Lung (tissue), 12 donors: ENCODE measurements around the gene IRF8. TPM values are rescaled to one million over a fixed set of nuclear protein-coding genes. Genes with fewer than 3 reads are reported as not detected.

Experiments
- ATAC-seq: fragments of 200-7000 bp; cut with Tn5 transposase; one replicate; pipeline ENCODE4 v1.9.1; 2020; ENCODE audit warnings: moderate number of reproducible peaks; ENCODE audit not compliant: insufficient read depth, low FRiP score
- DNase-seq, 3 donors: peaks; one replicate each; pipeline ENCODE4 v3.0.0-alpha.2; 2013 to 2017
- H3K27ac ChIP-seq, 2 donors: one replicate each; pipeline ENCODE4 v1.5.1; 2013; ENCODE audit warnings: mild to moderate bottlenecking in 2 of 2, moderate library complexity in 2 of 2, control low read depth in 1 of 2, inconsistent platforms in 1 of 2, low read depth in 1 of 2, low read length in 1 of 2
- H3K27me3 ChIP-seq, 3 donors: one replicate each; pipeline ENCODE4 v1.5.1; 2013; ENCODE audit warnings: low read length in 2 of 3; ENCODE audit not compliant: control insufficient read depth in 3 of 3, insufficient read depth in 3 of 3
- H3K36me3 ChIP-seq, 4 donors: one replicate each; pipeline ENCODE4 v1.5.1; 2013; ENCODE audit warnings: low read length in 4 of 4, mild to moderate bottlenecking in 1 of 4, moderate library complexity in 1 of 4; ENCODE audit not compliant: control insufficient read depth in 4 of 4, insufficient read depth in 4 of 4
- H3K4me1 ChIP-seq, 5 donors: one replicate each; pipeline ENCODE4 v1.5.1; 2013; ENCODE audit warnings: low read length in 5 of 5, mild to moderate bottlenecking in 2 of 5, moderate library complexity in 1 of 5; ENCODE audit not compliant: control insufficient read depth in 5 of 5, insufficient read depth in 5 of 5
- H3K4me3 ChIP-seq: one replicate; pipeline ENCODE4 v1.5.1; 2013; ENCODE audit warnings: mild to moderate bottlenecking, control low read depth, moderate library complexity
- H3K9ac ChIP-seq, 2 donors: one replicate each; pipeline ENCODE4 v1.5.1; 2013; ENCODE audit warnings: low read length in 2 of 2, control low read depth in 1 of 2; ENCODE audit not compliant: insufficient read depth in 1 of 2
- H3K9me3 ChIP-seq, 4 donors: one replicate each; pipeline ENCODE4 v1.5.1; 2013; ENCODE audit warnings: low read length in 3 of 4, mild to moderate bottlenecking in 1 of 4, moderate library complexity in 1 of 4; ENCODE audit not compliant: control insufficient read depth in 4 of 4, insufficient read depth in 3 of 4
- whole genome bisulfite sequencing, 2 donors: extraction: QIAGEN DNeasy Blood & Tissue Kit; methylation state at CpG; one replicate each; pipeline ENCODE4 v1.1.7; 2013; 5-methylcytosine and 5-hydroxymethylcytosine counted together
- polyA plus RNA-seq, 2 donors: library from polyadenylated mRNA; stranded (reverse); fragments of 200-250 nt; gene quantifications; one replicate each; pipeline ENCODE4 v1.2.1, GENCODE V29; 2013
- total RNA-seq, 2 donors: library from RNA; depleted of rRNA in 1 of 2; stranded (reverse); fragments of >200 nt in 1 of 2; gene quantifications; one replicate each; pipeline ENCODE4 v1.2.1, GENCODE V29; 2014 to 2021
- TF ChIP-seq, protein P1 (sequence below): IDR thresholded peaks from 2 replicates; pipeline ENCODE4 v1.5.1; 2012; ENCODE audit warnings: mild to moderate bottlenecking; ENCODE audit errors: control extremely low read depth, extremely low read depth
- donor health status: control.
- donor health status: control.
- donor health status: Bipolar disorder and iron deficiency.
- donor health status: healthy.
- donor health status: DM: yes; HTN: yes; CAD: no.

The IRF8 gene
- total and polyA plus RNA-seq, 4 donors: 7.3 to 48.3 (median 37.0) TPM

DNA sequence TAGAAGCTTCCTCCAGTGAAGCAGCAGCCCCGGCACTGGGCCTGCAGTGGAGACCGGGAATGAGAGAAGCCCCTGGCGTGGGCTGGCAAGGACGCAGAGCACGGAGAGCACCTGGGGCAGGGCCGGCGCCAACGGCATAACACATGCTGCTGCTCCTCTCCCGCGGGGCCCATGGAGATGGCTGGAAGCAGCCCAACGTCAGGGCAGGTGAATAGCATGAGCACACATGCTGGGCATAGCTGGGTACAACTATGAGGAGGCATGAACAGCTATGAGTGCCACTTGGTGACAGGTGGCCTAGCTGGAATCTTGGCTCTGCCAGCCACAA, 46.4 kb downstream of the IRF8 start:
- no peaks in the 10 kb centered on the region for H3K9me3 ChIP-seq
- ATAC-seq: no peak
- WGBS, 2 donors: 72 to 78% methylated on average over 11 of the region's 11 CpGs

DNA sequence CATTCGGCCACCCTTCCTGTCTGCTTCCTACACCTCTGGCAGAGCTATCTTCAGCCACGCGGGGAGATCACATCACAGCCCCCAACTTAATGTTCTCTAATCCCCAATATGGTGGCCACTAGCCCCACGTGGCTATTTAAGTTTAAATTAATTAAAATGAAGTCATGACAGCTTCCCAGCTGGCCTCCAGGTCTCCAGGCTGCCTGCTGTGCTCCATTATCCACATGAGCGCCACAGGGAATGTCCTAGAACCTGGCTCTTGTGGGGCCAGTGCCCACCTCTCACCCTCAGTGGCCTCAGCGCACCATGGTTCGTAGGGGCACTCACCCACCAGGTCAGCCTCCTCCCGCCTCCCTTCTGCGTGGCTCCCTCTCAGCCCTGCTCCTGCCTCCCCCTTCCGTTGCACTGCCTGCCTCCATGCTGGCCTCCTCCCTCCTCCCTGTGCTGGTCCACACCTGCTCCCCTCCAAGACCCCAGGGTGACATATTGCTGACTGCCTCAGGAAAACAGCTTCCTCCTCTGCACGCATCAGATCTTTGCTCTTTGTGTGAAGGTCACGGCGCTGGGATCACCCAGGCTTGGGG, 47.7 kb downstream of the IRF8 start:
- H3K9me3 ChIP-seq: no peaks in the 10 kb centered on the region
- DNase-seq: no peak
- H3K36me3 ChIP-seq: no peaks in the 10 kb centered on the region
- TF ChIP-seq, protein P1, sequence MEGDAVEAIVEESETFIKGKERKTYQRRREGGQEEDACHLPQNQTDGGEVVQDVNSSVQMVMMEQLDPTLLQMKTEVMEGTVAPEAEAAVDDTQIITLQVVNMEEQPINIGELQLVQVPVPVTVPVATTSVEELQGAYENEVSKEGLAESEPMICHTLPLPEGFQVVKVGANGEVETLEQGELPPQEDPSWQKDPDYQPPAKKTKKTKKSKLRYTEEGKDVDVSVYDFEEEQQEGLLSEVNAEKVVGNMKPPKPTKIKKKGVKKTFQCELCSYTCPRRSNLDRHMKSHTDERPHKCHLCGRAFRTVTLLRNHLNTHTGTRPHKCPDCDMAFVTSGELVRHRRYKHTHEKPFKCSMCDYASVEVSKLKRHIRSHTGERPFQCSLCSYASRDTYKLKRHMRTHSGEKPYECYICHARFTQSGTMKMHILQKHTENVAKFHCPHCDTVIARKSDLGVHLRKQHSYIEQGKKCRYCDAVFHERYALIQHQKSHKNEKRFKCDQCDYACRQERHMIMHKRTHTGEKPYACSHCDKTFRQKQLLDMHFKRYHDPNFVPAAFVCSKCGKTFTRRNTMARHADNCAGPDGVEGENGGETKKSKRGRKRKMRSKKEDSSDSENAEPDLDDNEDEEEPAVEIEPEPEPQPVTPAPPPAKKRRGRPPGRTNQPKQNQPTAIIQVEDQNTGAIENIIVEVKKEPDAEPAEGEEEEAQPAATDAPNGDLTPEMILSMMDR: no peak
- no peaks in the 10 kb centered on the region for H3K27me3 ChIP-seq
- H3K4me1 ChIP-seq: no peaks in the 10 kb centered on the region
- H3K4me3 ChIP-seq: no peak overlapping the region
- H3K9ac ChIP-seq: no peak overlapping the region
- ATAC-seq: no peak
- H3K27ac ChIP-seq: no peak overlapping the region
- WGBS, 2 donors: 76 to 86% methylated on average over 13 of the region's 13 CpGs

More for the DNA sequence above, 46.4 kb downstream of the IRF8 start:
- Histone ChIP-seq H3K4me3 (no peak overlapping the region), H3K4me1 (no peaks in the 10 kb centered on the region), H3K27me3 (peaks cover 0 to 4% (median 0%) of the 10 kb centered on the region in 3 donors), H3K36me3 (no peaks in the 10 kb centered on the region), H3K27ac (no peak overlapping the region), H3K9ac (no peak overlapping the region)
- TF ChIP-seq, protein P1: no peak
- DNase-seq: no peak

DNA sequence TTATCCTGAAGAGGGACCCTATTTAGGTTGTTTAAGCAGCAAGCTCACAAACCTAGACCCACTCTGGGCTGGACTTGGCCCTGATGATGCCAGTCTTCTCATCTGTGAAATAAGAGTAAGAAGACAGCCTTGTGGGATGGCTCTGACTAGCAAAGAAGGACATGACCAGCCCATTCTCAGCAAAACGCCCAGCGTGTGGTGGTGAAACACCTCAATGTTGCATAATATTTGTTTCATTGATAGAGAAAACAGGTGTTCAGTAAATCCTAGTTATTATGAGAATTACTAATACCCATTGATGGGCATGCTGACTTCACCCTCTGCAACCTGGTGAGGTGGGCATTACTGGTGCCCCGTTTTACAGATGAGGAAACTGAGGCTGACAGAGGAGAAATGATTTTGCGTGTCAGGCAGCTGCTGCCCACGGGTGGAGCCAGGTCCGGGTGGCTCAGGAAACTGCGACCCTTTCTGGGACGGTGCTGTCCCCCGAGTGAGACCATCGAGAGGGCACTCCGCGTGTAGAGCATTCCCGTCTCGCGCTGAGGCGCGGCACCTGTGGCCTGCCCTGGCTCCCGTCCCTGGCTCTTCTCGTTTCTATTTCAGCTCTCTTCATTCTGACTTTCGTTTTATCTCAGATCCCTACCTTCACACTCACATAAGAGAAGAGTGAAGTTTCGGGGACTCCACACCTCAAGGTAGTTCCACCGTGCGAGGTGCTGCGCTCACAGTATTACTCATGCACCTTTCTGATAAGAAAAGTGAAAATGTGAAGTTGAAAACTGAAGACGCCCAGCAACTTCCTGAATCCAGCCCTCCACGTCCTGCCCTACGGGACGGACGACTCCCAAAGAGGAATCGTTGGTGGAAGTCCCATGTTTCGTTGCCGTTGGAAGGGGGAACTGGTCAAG, 48.5 kb downstream of the IRF8 start:
- Histone ChIP-seq H3K4me3 (no peak overlapping the region), H3K36me3 (no peaks in the 10 kb centered on the region), H3K27ac (no peak overlapping the region), H3K9me3 (no peaks in the 10 kb centered on the region), H3K4me1 (no peaks in the 10 kb centered on the region), H3K9ac (no peak overlapping the region), H3K27me3 (no peaks in the 10 kb centered on the region)
- no peak for ATAC-seq
- WGBS, 2 donors: 53 to 61% methylated on average over 32 of the region's 32 CpGs
- TF ChIP-seq, protein P1: no peak
- DNase-seq: no peak
